ENCODE measurements around the gene CTSE.

The CTSE gene

DNA sequence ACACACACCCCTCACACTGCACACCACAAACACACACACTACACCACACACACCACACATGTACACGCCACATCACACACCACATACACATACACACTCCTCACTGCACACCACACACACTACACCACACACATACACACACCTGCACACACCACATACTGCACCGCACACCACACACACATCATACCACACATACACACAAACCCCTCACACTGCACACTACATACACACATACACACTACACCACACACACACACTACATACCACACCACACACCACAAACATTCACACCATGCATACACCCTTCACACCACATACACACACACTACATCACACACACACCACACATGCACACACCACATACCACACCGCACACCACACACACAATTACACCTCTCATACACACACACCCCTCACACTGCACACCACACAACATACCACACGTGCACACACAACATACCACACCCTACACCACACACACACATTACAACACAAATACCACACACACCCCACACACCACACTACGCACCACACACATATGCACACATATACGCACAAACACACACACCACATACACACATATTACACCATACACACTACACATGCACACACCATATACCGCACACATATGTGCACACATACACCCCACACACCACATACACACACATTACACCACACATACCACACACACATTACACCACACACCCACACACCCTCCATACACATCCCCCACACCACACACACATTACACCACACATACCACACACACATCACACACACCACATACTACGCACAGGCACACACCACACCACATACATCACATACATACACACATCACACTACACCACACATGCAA, 50.1 kb downstream of the CTSE start:
- DNase-seq (ENCODE audit: extremely low read depth in 1 of 2, low read depth in 1 of 2), result no peak

DNA sequence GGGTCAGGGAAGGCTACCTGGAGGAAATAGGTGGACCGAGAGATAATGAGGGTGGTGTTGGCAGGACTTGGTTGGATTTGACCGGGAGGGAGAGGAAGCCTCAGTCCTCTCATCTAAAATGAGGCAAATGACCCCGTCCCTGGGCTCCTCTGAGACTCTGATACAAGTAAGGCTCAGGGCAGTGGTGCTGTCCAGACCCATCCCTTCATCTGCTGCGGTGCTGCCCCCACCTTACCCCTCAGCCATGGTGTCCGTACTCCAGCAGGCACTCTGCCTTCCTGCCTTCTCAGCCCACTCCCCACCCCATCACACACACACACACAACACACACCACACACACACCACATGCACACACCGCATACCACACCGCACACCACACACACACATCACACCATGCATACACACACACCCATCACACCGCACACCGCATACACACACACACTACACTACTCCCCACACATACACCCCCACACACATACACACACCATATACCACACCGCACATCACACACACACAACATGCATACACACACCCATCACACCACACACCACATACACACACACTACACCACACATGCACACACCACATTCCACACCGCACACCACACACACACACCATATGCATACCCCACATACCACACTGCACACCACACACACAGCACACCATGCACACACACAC, 51.1 kb downstream of the CTSE start:
- no peak for DNase-seq (ENCODE audit: extremely low read depth in 1 of 2, low read depth in 1 of 2)

DNA sequence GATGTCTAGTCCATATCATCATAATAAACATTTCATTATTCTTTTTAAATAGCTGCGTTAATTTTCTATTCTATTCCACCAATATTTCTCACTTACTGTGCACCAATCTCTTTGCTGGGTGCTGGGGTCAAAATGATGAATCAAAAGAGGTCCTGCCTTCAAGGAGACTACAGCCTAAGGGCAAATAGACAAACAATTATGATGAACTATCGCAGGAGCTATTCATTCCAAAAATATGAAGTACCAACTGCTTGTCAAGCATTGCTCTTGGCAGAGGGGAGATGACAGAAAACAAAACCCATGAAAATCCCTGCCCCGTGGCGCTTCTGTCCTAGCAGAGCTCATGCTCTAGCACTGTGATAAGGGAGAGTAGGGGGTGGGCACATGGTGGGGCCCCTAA, 51.6 kb downstream of the CTSE start:
- no peak for DNase-seq (ENCODE audit: extremely low read depth in 1 of 2, low read depth in 1 of 2)

DNA sequence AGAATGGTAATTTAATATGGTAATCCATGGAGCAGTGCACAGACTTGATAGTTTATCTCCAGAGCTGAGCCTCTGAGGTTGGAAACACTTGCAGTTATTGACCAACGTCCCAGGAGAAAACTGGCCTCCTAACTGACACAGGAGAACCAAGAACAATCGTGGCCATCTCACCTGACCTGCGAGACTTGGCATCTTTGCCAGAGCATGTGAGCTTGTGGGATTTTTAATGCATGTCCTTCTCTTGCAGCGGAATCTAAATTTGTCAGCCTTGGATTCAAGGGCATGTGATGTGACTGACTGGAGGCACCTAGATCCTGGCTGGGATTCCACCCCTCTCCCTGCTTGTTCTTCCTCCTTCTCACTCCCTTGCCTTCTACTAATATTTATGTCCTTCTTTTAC, 52.6 kb downstream of the CTSE start:
- no peak for DNase-seq (ENCODE audit: extremely low read depth in 1 of 2, low read depth in 1 of 2)

DNA sequence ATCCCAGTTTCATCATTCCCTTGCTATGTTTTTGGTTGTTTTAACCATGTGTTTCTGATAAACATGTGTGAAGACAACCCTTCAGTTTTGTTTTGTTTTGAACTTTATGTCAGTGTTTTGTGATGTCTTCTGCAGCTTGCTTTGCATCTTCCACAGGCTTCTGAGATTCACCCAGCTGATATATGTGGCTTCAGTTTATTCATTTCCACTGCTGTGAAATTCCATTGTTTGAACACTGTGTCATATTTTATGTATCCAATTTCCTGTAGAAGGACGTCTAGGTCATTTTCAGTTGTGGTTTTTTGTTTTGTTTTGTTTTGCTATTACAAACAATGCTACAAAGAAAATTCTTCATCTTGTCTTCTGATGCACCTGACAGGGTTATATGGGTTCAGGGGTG, 53.2 kb downstream of the CTSE start:
- DNase-seq (ENCODE audit: extremely low read depth in 1 of 2, low read depth in 1 of 2), result no peak

DNA sequence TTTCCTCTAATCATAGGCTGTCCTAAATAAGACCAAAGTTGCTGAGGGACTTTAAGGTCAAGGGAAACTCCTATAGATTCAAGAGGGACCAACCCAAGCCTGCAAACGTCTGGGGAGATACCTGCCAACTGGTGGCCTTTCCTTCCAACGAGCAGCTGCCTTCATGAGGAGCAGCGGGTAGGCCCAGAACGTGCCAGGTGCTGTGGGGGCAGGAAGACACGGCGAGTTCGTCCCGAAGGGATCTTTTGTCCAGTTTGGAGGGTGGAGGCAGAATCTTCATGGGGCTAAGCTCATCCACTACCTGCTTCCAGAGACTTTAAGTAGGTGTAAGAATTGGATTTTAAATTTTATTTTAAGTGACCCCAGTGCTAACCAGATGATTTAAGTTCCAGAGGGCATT, 54.5 kb downstream of the CTSE start:
- no peak for DNase-seq (ENCODE audit: extremely low read depth in 1 of 2, low read depth in 1 of 2)

DNA sequence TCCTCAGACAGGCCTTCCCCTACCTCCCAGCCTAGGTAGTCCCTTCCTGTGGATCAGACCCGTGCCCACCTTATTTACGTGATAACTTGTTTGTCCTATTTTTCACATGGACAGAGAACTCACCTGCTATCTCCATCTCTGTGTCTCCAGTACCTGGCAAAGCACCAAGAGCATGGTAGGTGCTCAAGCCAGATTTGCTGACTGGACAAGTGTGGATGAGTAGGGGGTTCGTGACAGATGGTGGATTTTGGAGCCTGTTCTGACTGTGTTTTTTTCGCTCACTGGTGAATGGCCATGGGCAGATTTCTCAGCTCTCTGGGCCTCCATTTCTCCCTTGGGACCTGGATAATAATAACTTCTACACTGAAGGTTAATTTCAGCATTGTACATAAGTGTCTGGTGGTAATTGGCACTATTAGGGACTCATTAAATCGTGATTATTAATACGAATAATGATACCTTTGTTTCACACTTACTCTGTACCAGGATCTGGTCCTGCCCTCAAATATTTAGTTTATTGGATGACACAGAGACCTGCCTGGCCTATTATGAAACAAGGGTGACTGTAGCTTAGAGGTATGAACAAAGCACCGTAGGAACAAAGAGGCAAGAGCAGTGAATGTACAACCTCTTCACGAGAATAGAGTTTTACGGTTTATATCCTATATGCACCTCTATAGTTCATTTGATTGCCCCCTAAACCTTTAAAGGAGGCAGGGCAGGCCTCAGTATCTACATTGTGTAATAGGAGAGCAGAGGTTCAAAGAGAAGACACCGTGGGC, 56.0 kb downstream of the CTSE start:
- no peak for DNase-seq (ENCODE audit: extremely low read depth in 1 of 2, low read depth in 1 of 2)

DNA sequence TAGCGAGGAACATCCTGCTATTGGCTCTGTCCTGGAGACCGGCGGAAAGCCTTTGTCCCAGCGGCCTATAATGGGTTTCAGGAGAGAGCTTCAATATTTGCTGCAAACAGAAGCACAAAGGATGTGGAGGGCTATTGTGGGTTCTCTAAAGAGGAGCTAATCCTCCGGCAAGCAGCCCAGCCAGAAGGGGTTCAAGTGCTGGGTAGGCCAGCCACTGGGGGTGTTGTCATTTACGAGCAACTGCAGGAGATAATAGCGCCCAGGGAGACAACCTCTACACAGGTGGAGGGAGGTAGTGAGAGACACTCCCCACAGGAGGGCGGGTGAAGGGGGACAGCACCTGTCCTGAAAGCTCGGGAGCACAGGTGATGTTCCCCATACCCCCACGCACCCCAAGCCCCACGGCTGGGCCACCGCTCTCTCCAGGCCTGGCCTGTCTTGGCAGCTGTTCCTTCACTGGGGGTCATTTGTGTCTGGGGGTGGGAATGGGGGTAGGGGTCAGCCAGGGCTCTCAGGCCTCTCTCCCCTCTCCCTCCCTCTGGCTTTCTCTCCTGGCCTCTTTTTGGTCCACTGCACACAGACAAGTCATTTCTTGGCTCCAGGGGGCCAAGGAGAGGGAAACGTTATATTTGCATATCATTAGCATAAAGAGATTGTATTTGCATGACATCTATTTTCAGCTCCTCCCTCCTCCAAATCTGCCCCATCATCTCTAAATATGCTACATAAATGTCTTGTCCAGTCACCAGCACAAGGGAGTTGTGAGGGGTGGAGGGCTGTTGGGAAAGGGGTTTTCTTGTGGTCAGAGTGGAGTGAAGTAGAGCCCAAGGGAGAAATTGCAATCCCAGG, 58.4 kb downstream of the CTSE start:
- DNase-seq (ENCODE audit: extremely low read depth in 1 of 2, low read depth in 1 of 2), result no peak

DNA sequence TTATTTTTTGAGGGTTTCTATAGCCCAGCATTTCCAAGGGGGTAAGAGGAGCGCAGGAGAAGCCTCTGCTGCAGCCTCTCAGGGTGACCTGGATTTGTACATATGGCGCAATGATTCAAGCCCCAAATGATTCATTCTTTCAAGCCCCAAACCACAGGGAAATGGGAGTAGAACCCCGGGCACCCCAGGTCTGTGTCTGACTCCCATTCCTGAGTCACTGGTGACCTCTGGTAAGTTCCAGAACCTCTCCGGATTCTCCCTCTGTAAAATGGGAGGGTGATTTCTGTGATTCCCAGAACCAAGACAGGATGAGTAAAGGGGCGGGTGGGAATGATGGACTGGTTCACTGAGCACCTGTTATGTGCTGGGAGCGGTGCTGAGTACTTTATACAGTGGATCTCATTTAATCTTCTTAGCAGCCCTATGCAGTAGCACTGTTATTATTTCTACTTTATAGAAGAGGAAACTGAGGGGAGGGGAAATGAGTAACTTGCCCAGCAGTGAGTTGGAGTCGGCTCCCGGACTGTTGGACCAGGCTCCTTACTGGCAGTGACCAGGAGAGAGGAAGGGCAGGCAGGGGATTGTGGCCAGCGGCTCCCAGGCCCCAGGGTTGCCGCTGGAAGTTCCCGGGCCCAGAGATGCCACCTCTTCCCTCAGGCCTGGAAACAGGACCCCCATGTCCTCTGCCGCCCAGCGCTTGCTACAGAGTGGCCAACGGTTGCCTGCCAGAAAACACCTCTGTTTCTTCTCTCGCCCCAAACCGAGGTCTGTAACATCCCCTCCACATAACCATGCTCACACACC, 60.1 kb downstream of the CTSE start:
- DNase-seq (ENCODE audit: extremely low read depth in 1 of 2, low read depth in 1 of 2), result no peak

DNA sequence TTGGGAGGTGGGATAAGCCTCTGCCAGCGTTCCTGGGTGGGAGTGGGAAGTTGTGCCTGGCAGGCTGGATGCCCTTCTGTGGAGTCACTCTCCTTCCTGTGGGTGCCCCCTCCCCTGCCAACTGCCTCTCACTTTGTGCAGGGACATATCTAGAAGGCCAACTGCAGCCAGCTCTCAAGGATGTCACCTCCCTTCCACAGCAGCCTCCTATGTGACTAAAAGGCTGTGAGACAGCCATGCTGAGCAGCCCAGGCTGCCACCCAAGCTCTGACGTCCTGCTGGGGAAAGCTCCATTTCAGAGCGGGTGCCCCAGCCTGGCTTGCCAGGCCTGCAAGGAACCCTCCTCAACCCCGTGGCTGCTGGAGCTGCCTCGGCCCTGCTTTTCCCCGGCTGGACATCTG, 60.9 kb downstream of the CTSE start:
- DNase-seq (ENCODE audit: extremely low read depth in 1 of 2, low read depth in 1 of 2), result no peak

DNA sequence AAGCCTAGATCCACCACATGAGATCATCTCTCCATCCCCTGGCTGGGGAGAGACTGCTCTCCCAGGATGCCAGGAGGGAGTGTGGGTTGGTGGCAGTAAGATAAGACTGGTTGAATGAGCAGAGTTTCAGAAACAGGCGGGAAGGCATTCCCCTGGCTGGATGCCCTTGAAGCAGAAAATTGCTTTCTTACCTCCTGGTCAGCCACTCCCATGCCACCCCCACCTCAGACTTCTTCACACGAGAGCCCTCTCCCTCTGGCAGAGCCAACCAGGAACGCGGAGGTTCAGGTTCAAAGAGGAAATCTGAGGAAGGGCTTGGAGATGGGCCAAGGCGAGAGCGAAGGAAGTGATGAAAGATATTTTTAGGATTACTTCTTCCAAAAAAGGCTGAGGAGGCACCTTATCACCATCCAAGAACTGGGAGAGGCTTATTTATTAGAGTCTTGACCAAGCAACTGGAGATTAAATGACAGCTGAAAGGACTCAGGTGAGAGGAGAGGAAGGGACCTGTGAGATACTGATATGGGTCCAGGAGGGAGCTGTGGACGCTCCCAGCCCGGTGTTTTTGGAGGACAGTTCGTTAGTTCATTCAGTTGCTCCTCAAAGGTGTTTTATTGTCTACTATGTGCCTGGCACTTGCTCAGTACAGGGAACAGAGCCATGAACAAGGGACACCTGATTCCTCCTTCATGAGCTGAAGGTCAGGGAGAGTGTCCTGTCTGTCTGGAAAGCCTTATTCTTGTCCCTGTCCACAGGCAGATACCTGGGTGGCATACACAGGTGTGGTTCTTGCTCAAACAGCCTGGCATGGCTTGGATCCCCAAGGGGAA, 61.5 kb downstream of the CTSE start:
- no peak for DNase-seq (ENCODE audit: extremely low read depth in 1 of 2, low read depth in 1 of 2)

DNA sequence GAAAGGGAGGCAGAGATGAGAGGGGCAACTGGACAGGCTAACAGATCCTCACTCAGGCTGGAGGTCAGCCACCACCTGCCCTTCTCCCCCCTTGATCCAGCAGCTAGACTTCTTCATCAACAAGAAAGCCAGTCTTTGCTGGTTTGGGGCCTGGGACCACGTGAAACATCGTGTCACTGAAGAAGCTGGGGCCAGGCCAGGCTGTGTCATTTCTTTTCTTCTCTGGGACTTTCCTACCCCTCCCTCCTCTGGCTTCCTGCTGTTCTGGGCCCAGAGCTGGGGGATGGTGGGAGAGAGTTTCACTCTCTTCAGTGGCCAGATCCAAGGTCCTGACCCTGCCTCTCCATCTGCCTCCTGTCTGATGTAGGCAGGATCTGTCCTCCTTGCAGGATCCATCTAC, 62.3 kb downstream of the CTSE start:
- no peak for DNase-seq (ENCODE audit: extremely low read depth in 1 of 2, low read depth in 1 of 2)

DNA sequence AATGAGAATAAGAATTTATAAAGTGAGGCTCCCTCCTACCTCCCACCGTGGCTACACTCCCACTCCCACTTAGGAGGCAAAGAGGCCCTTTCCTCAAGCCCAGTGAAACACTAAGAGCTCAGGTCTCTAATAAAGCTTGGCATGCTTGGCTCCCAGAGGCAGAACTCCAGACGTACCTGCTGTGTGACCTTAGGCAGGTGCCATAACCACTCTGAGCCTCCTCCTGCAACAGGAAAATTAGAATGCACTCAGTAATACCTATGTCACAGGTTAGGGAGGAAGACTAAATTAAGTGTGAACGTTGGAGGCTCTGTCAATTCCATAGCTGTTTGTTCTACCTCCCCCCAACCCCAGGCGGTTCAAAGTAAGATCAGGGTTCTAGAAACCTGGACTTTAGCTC, 63.9 kb downstream of the CTSE start:
- DNase-seq (ENCODE audit: extremely low read depth in 1 of 2, low read depth in 1 of 2), result no peak
